ENCODE measurements around the gene CLDN16. TPM values are rescaled to one million over a fixed set of nuclear protein-coding genes. Genes with fewer than 3 reads are reported as not detected.

CLDN16 gene
- total and polyA plus RNA-seq, 2 donors (not counting 1 experiment from before 2014, with no cell fraction given), result not detected

GRCh38 chr3:190429681-190430080 is 41.7 kb downstream of the CLDN16 start:
- H3K27ac Mint-ChIP-seq, result no peak overlapping the region
- ATAC-seq (ENCODE audit: low read depth) (no peak), DNase-seq (no peak)
- ChIA-PET CTCF (no interaction called here), POLR2A (no interaction called here)
- no peaks in the 10 kb centered on the region for H3K4me1 ChIP-seq (ENCODE audit: control insufficient read depth in 2 of 2, insufficient read depth in 2 of 2, low read length in 2 of 2)
- H3K9ac ChIP-seq (ENCODE audit: low read length), result no peak overlapping the region
- intact Hi-C loops (cut with micrococcal nuclease), result loop anchor here (10.0 kb wide), 1 partner anchor 465 kb away; no protein-coding TSS in a partner anchor
- TF ChIP-seq EZH2 (IDR thresholded peaks at IDR 0.05; ENCODE audit: borderline replicate concordance, insufficient read depth, low read depth, low read length, poor library complexity, severe bottlenecking), result no peak
- TF ChIP-seq CTCF (IDR thresholded peaks at IDR 0.05), result no peak
- no CpG with 5 or more reads among the region's 2 CpGs for WGBS (ENCODE audit: insufficient coverage)
- H3K79me2 ChIP-seq (ENCODE audit: control insufficient read depth, insufficient read depth, low read length), result no peaks in the 10 kb centered on the region
- no peak overlapping the region for H3K27ac ChIP-seq (ENCODE audit: low read length in 2 of 2)
- H3K4me3 Mint-ChIP-seq, result no peak overlapping the region
- H3K4me1 Mint-ChIP-seq, result no peaks in the 10 kb centered on the region
- H3K4me3 ChIP-seq (ENCODE audit: control extremely low read depth in 1 of 5, extremely low read depth in 1 of 5, insufficient read depth in 1 of 5, low read depth in 2 of 5, low read length in 4 of 5), result no peak overlapping the region
- H3K36me3 ChIP-seq (replicated peaks in 1 of 2; ENCODE audit: control extremely low read depth in 1 of 2, control insufficient read depth in 1 of 2, extremely low read depth in 1 of 2, insufficient read depth in 2 of 2, low read length in 1 of 2), result no peaks in the 10 kb centered on the region
- peaks cover 6% of the 10 kb centered on the region for H3K27me3 Mint-ChIP-seq
- no peak overlapping the region for H2AFZ ChIP-seq (ENCODE audit: insufficient read depth, low read depth, low read length, poor library complexity, severe bottlenecking)
- no peaks in the 10 kb centered on the region for H3K9me3 ChIP-seq (ENCODE audit: control extremely low read depth in 1 of 3, control insufficient read depth in 2 of 3, insufficient read depth in 1 of 3, low read length in 2 of 3)
- H3K27me3 ChIP-seq (replicated peaks in 1 of 4; ENCODE audit: control extremely low read depth in 1 of 4, control insufficient read depth in 3 of 4, insufficient read depth in 4 of 4, low read length in 3 of 4), result peaks cover 0 to 2% (median 0%) of the 10 kb centered on the region in 4 experiments
- H4K20me1 ChIP-seq (ENCODE audit: control insufficient read depth, insufficient read depth, low read length, poor library complexity, severe bottlenecking), result no peaks in the 10 kb centered on the region
- H3K9me3 Mint-ChIP-seq (ENCODE audit: insufficient read depth), result no peaks in the 10 kb centered on the region
- H3K4me2 ChIP-seq (replicated peaks; ENCODE audit: low read depth, low read length, poor library complexity, severe bottlenecking), result no peak overlapping the region

DNA sequence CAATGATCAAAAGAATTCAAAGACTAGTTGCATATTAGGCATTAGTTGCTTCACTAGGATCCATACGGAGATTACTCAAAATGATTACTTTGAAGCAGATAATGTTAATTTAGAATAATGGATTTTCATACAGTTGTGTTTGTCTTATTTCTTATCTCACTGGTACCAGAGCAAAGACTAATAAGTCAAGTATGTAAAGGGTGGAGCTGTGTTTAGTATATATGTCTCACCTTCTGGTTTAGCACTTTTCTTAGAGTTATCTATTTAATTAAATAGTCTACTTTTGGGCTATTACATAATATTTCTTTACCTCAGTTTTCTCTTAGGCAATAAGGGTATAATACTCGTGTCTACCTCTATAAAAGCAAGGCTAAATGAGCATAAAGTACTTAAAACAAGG is 42.9 kb downstream of the CLDN16 start:
- H3K4me3 Mint-ChIP-seq, result no peak overlapping the region
- H3K27ac Mint-ChIP-seq, result no peak overlapping the region
- DNase-seq, result no peak
- Histone ChIP-seq H3K4me2 (replicated peaks; ENCODE audit: low read depth, low read length, poor library complexity, severe bottlenecking) (no peak overlapping the region), H3K27me3 (replicated peaks in 1 of 4; ENCODE audit: control extremely low read depth in 1 of 4, control insufficient read depth in 3 of 4, insufficient read depth in 4 of 4, low read length in 3 of 4) (peaks cover 0 to 6% (median 1%) of the 10 kb centered on the region in 4 experiments), H3K9ac (ENCODE audit: low read length) (no peak overlapping the region), H3K79me2 (ENCODE audit: control insufficient read depth, insufficient read depth, low read length) (no peaks in the 10 kb centered on the region), H3K27ac (ENCODE audit: low read length in 2 of 2) (no peak overlapping the region), H3K4me1 (ENCODE audit: control insufficient read depth in 2 of 2, insufficient read depth in 2 of 2, low read length in 2 of 2) (no peaks in the 10 kb centered on the region), H3K9me3 (ENCODE audit: control extremely low read depth in 1 of 3, control insufficient read depth in 2 of 3, insufficient read depth in 1 of 3, low read length in 2 of 3) (no peaks in the 10 kb centered on the region), H2AFZ (ENCODE audit: insufficient read depth, low read depth, low read length, poor library complexity, severe bottlenecking) (no peak overlapping the region), H3K36me3 (replicated peaks in 1 of 2; ENCODE audit: control extremely low read depth in 1 of 2, control insufficient read depth in 1 of 2, extremely low read depth in 1 of 2, insufficient read depth in 2 of 2, low read length in 1 of 2) (no peaks in the 10 kb centered on the region), H4K20me1 (ENCODE audit: control insufficient read depth, insufficient read depth, low read length, poor library complexity, severe bottlenecking) (no peaks in the 10 kb centered on the region), H3K4me3 (ENCODE audit: control extremely low read depth in 1 of 5, extremely low read depth in 1 of 5, insufficient read depth in 1 of 5, low read depth in 2 of 5, low read length in 4 of 5) (no peak overlapping the region)
- ChIA-PET POLR2A (no interaction called here), CTCF (no interaction called here)
- no peaks in the 10 kb centered on the region for H3K9me3 Mint-ChIP-seq (ENCODE audit: insufficient read depth)
- H3K27me3 Mint-ChIP-seq, result peaks cover 9% of the 10 kb centered on the region
- intact Hi-C loops (cut with micrococcal nuclease), result no loop called here
- no peak for TF ChIP-seq CTCF (IDR thresholded peaks at IDR 0.05)
- no peak for TF ChIP-seq EZH2 (IDR thresholded peaks at IDR 0.05; ENCODE audit: borderline replicate concordance, insufficient read depth, low read depth, low read length, poor library complexity, severe bottlenecking)
- ATAC-seq (ENCODE audit: low read depth), result no peak
- WGBS (ENCODE audit: insufficient coverage), result no CpG with 5 or more reads among the region's 2 CpGs
- no peaks in the 10 kb centered on the region for H3K4me1 Mint-ChIP-seq

All from B cell (primary cell).